Measurements from ENCODE around the gene ACKR2. TPM values are rescaled to one million over a fixed set of nuclear protein-coding genes. Genes with fewer than 3 reads are reported as not detected.

ACKR2 gene
- total and polyA plus RNA-seq, 2 of the 13 experiments (the other 11 are each of a cell fraction or from before 2014, with no cell fraction given) = 1.1 to 1.9 TPM

DNA sequence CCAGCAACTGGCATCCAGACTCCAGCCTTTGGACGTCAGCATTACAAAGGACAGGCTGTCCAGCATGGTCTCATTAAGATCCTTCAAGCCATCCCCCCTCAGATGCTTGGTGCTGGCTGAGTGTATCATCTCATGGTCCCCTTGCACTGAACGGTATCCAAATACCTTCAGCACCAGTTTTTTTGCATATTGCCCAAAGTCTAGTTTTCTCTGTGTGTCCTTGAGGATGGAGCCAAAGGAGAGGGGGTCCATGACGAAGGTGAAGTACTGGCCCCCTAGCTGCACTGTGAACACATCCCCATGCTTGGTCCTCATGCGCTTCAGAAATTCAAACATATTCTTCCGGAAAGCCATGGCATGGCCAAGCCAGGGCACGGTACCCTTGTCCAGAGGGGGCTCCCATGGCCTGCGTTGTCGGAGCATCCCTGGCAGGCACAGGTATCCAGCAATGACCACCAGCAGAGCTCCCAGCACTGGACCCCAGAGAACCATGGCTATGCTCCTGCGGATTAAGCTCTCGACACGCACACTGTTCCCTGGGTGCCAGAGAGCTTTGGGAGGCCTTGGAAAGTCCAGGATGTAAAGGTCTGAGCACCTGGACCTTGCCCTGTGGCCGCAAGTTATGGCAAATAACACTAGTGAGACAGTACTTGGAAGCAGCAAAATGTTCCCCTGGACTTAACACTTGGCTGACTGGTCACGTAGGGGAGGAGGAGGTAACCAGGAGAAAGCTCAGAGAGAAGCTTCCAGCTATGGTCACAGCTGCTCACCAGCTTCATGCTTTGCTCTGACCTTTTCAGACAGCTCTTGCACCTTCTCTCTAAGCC, 66.3 kb downstream of the ACKR2 start, which contains the start of gene CYP8B1 (continued):
- no peak for TF ChIP-seq ETS1 (CRISPR knock-in tag; IDR thresholded peaks at IDR 0.05)
- TF ChIP-seq ZNF281 (CRISPR knock-in tag; IDR thresholded peaks at IDR 0.05; ENCODE audit: borderline replicate concordance) = no peak
- TF ChIP-seq HNRNPL (IDR thresholded peaks at IDR 0.05; ENCODE audit: low read depth, low read length) = no peak
- peak; percentile 43; the same call in 1 of the 2 replicates for TF ChIP-seq ZNF335 (CRISPR knock-in tag; IDR thresholded peaks at IDR 0.05)
- TF ChIP-seq SYNCRIP (IDR thresholded peaks at IDR 0.05; ENCODE audit: insufficient read depth, low read depth, low read length) = no peak
- no peak for TF ChIP-seq FOXM1 (CRISPR knock-in tag; IDR thresholded peaks at IDR 0.05)
- no peak for TF ChIP-seq EHMT2 (IDR thresholded peaks at IDR 0.05; ENCODE audit: borderline replicate concordance, low read depth, low read length)
- no peak for TF ChIP-seq GLI4 (CRISPR knock-in tag; IDR thresholded peaks at IDR 0.05; ENCODE audit: borderline replicate concordance)
- peak; percentile 72; the same call in 1 of the 2 replicates for TF ChIP-seq ZSCAN9 (CRISPR knock-in tag; IDR thresholded peaks at IDR 0.05; ENCODE audit: borderline replicate concordance)
- no peak for TF ChIP-seq ATF5 (CRISPR knock-in tag; IDR thresholded peaks at IDR 0.05; ENCODE audit: low read depth)
- no peak for TF ChIP-seq RBM39 (IDR thresholded peaks at IDR 0.05; ENCODE audit: low read depth, low read length, poor library complexity, severe bottlenecking)
- TF ChIP-seq SUZ12 (IDR thresholded peaks at IDR 0.05; ENCODE audit: low read depth, low read length) = no peak
- TF ChIP-seq, protein P1, sequence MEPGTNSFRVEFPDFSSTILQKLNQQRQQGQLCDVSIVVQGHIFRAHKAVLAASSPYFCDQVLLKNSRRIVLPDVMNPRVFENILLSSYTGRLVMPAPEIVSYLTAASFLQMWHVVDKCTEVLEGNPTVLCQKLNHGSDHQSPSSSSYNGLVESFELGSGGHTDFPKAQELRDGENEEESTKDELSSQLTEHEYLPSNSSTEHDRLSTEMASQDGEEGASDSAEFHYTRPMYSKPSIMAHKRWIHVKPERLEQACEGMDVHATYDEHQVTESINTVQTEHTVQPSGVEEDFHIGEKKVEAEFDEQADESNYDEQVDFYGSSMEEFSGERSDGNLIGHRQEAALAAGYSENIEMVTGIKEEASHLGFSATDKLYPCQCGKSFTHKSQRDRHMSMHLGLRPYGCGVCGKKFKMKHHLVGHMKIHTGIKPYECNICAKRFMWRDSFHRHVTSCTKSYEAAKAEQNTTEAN (CRISPR knock-in tag; conservative IDR thresholded peaks at IDR 0.05) = no peak
- TF ChIP-seq FOXP1 (IDR thresholded peaks at IDR 0.05) = no peak
- peak; percentile 30; the same call in 1 of the 2 replicates for TF ChIP-seq FOXP1 (CRISPR knock-in tag; IDR thresholded peaks at IDR 0.05)
- no peak for TF ChIP-seq NR2F1 (CRISPR knock-in tag; IDR thresholded peaks at IDR 0.05)
- peak; percentile 50; the same call in 1 of the 2 replicates for TF ChIP-seq YEATS2 (CRISPR knock-in tag; IDR thresholded peaks at IDR 0.05; ENCODE audit: borderline replicate concordance)
- 0 out of 2 replicates have a peak, but pooled peaks have one; percentile 87 for TF ChIP-seq BRCA1 (CRISPR knock-in tag; IDR thresholded peaks at IDR 0.05)
- peak; percentile 90 for TF ChIP-seq IKZF5 (CRISPR knock-in tag; IDR thresholded peaks at IDR 0.05)
- TF ChIP-seq DDIT3 (CRISPR knock-in tag; IDR thresholded peaks at IDR 0.05) = no peak
- TF ChIP-seq ZSCAN21 (CRISPR knock-in tag; IDR thresholded peaks at IDR 0.05; ENCODE audit: borderline replicate concordance) = peak; percentile 87
- peak; percentile 63 for TF ChIP-seq NR2F6 (IDR thresholded peaks at IDR 0.05)
- peak; percentile 77 for TF ChIP-seq NR2F6 (CRISPR knock-in tag; IDR thresholded peaks at IDR 0.05)
